Fibroblast of skin of left quadriceps (primary cell): ENCODE measurements around the gene AQP1.

Experiments used
- DNase-seq, 2 experiments: peaks; one replicate each; pipeline ENCODE4 v3.0.0-alpha.2; 2013; ENCODE audit warnings: low read depth in 2 of 2

Gene AQP1

DNA sequence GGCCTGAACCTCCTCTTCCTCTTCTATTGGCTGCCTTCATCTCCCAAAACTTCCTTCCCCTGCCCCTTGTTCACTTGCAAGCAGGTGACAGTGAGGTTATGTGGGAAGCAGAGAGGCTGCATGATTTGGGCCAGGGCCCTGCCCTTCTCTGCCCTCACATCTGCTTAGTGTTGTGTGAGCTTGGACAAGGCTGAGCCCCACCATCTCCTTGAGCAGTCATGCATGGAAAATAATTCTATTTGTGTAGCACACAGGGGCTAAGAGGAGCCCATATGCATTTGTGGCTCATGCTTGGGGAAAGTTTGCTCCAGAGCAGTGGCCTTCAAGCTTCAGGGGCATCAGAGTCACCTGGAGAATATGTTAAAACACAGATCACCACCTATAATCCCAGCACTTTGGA lies 26.8 kb upstream of the AQP1 start:
- DNase-seq, result no peak

DNA sequence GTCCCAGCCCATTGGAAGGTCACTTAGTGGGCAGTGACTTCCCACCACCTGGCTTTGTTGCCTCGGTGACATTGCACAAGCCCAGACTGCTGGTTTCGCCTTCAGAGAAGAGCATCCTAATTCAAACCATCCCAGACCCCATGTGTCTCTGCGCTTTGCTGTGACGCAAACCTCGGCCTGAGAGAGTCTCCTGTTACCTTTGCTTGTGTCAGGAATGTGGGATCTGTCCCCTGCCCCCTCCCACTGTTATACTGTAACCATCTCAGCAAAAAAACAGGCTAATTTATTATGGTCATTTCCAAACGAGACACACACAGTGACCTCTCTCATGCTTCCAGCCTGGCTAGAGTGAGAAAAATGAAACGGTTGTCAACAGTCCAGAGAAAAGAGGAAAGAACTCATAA lies 25.0 kb upstream of the AQP1 start:
- DNase-seq, result peak; percentile 60 to 62

DNA sequence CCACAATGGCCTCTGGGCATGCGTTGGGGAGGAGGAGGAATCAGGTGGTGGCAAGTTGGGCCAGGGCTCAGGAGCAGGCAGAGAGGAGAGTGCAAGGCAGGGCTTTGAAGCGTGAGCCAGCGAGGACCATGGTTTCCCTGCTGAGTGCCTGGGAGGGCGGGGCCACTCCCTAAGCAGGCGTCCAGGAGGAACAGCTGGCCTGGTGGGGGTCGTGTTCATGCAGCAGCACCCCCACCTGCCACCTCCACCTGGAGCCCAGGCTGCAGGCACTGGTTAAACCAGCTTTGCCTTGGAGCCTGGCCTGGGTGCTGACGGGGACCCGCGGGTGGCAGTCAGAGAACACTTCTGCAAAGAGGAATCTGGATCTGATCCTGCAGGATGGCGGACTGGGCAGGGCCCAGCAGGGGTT lies 24.2 kb upstream of the AQP1 start:
- no peak for DNase-seq

DNA sequence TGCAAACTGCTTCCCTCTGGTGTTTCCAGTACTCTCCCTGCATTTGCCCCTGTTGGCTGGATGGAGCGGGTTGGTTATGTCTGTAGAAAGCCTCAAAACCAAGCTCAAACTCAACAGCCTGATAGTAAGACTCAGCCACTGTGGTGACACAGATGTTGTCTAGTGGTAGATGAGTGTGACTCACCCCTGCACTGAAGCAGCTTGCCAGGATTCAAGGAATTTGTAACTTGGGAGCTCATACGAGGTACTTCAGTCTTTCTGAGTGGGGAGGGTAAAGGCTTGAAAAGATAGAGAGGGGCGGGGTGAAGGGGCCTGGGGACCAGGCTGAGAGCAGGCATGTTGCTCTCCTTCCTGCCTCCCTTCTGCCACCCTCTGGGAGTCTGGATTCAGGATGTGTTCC lies 22.9 kb upstream of the AQP1 start:
- peak; percentile 86 to 90 for DNase-seq

DNA sequence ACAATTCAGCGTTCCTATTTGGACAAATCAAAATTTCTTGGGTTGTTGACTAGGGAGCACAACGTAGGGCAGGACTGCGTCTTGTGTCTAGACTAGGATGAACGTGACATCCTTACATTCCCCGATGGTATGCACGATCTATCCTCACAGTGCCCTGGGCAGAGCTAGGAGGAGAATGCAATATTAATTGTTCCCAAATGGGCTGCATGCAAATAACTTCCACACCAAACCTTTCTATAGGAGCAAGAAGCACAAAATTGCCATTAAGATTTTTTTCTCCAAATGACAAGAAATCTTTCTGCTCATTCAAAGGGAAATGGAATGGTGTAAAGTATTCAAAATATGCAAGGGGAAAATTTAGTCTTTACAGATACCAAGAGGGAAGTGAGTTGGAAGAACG lies 21.4 kb upstream of the AQP1 start:
- DNase-seq, result peak in 1 of 2 experiments; percentile 6

DNA sequence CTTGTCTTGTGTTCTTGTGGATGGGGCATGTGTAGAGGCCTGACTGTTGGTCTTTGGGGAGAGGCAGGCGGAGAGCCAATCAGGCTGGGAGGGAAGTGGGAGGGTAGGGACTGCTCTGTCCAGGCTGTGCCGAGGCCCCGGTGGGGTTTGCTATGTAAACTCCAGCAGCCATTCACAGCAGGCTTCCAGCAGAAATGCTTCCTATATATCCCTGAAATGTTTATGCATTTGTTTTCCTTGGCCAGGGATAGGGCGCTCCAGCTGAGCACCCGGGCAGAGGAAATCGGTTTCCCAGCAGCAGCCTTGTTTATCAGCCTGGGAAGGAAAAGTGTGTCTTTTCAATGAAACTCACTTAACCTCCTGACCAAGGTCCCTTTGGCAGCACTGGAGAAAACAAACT lies 18.3 kb upstream of the AQP1 start:
- no peak for DNase-seq

DNA sequence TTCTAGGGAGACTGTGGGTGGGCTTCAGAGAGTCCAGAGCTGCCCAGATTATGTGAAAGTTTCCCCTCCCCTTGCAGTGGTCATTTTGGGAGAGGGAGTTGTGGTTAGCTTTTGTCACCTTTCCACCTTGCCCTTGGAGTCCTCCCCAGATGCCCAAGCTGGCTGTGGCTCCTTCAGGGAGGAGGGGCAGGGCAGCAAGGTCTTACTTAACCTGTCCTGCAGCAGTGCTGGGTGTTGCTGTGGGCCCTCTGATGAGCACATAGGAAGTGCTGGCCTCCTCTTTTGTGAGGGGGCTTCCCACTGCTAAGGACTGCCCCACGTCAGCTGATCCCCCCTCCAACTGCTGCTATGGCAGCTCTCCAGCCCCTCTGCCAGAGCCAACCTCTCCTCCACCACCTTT lies 17.6 kb upstream of the AQP1 start:
- no peak for DNase-seq

DNA sequence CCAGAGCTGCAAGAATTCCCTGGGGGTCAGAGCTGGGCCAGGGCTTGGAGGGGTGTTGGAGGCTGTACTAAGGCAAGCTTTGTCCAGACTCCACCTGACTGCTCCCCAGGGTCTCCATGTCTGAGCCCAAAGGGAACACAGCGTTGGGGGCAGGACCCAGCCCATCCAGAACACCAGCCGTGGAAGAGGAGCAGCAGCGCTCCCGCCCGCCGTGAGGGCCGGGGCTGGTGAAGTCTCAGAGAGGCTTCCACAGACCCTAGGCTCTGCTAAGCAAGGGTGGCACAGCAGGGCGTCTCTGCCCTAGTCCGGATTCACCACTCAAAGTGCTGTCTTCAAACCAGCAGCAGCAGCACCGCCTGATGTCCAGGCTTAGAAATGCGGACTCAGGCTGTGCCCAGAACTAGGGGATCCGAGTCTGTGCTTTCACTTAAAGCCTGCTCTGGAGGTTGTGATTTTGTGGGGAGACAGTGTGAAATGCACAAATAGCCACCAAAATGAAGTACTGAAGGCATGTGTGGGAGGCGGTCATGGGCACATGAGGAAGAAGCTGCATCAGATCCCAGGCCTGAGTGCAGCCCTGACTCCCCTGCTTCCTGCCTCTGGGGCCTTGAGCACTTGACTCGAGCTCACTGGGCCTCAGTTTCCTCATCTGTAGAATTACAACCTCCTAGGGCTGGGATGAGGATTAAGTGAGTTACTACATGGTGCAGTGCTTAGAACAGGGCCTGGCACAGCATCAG lies 16.6 kb upstream of the AQP1 start:
- no peak for DNase-seq

DNA sequence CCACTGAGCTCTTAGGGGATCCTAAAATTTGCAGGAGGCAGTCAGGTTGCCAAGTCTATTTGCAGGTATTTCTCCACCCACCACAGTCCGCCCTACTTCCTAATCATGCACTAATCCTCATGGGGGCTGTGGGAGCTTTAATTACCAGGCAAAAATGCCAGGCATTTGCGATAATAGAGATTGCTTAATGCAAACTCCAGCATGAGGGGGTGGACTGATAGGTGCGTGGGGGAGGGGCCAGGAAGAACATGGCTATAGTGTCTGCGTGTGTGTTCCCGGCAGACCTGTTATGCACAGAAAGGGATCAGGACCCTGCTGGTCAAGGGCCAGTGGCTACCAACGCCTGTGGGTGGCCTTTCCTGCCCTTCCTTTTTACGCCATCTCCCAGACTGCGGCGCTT lies 15.6 kb upstream of the AQP1 start:
- peak in 1 of 2 experiments; percentile 33 for DNase-seq

DNA sequence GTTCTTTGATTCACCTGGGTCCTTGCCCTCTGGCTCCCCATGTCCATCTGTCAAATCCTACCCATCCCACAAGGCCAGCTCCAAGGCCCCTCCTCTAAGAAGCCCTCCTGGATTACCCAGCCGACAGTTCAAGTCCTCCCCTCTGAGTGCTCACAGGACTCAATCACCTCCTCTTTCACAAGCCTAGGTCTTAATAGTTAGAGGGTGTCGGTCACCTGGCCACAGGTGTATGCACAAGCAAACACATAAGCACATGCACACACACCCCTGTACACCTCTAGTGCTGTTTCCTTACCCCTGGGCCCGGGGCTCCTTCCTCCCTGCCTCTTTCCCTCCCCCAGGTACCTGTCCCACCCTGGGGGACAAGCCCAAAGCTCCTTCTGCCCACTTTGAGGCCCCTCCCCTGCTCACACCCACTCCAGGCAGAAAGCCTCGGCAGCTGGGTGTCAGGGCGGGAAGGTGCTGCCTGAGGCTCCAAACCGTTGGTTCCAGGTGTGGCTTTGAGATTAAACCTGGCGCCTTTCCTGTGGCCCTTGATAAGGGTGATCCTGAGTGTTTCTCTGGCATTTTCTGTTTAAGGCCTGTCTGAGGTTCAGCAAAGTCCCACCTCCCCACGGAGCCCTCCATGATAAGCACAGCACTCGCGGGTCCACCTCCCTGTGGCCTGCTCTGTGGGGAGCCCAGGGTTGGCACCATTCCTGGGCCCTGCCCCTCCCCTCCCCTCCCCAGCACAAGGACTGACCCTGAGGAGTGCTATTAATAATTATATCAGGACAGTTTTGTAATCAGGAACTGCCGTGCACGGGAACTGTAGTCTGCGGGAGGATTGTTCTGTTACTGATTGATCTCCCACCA lies 14.6 kb upstream of the AQP1 start:
- DNase-seq, result no peak

DNA sequence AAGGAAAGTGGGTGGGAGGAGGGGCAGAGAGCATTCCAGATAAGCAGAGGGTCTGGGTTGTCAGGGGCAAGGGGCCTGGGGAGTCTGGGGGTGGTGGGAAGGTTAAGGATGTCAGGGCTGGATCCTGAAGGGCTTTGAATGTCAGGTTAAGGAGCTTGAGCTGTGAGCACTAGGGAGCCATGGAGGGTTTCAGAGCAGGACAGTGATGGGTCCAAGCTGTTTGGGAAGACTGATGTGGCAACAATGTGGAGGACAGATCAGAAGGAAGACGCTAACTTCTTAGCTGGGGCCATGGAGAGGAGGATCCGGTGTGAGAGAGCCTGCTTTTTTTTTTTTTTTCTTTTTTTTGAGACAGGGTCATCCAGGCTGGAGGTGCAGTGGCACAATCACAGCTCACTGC lies 13.9 kb upstream of the AQP1 start:
- DNase-seq, result no peak

DNA sequence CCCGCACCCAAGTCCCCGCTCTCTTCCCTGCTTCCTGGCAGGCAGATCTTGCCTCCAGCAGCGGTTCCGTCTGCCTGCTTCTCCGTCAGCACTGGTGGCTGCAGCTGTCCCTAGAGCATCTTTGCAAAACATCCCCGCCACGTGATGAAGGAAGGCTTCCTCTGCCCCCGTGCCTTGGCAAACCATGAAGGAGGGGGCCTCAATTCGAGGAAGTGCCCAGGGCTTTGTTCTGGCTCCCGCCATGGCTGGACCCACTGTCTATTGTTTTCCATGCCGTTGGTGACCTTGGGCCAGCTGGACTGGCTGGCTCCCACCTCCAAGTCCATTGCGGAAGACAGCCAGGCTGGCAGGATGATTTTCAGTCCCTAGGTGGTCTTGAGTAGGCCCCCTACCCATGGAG lies 13.2 kb upstream of the AQP1 start:
- DNase-seq, result no peak

DNA sequence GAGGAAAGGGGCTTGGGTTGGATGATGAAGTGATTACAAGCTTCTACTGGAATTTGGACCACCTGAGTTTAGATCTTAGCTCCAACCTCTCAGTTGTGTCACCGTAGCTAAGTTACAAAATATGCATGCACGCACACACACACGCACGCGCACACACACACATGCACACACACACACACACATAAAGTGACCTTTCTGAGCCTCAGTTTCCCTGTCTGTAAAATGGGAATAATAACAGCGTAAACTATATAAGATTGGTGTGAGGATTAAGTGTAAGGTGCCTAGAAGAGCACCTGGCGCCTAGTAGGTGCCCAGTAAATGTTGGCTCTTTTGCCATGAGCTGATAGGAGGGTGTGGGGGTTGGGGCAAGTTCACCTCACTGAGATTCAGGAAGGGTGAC lies 12.6 kb upstream of the AQP1 start:
- DNase-seq, result no peak

DNA sequence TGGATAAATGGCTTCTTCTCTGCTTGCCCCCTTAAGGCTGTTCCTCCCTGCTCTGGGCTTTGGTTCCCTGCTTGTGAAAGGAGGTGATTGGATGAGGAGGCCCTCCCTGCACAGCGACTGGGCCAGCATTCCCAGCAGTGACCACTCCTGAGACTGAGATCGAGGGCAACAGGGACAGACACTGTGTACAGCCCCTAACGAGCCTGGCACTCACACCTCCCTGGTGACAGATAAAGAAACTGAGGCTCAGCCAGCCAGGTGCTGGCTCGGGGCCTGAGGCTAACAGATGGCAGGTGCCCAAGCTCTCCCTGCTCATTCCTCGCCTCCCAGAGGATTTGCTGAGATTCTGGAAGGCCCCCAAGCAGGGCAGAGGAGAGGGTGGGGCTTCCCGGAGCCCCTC lies 12.0 kb upstream of the AQP1 start:
- DNase-seq, result no peak

DNA sequence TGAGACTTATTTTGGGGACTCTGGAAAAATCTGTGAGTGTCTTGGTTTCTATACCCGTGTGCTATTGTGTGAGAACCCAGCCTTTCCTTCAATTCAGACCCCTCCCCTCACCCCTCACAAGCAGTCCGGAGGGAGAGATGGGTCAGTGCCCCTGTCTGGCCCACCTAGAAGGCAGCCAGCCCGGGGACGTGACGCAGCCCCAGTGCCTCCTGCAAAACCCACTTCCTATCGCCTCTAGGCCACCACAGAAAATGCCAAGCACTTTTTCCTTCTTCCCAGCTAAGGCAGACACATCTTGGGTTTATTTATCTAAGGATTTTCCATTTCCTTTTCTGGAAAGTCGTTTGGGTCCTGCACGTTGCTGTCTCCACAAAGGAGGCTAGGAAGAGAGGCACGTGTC lies 11.6 kb upstream of the AQP1 start:
- DNase-seq, result no peak

DNA sequence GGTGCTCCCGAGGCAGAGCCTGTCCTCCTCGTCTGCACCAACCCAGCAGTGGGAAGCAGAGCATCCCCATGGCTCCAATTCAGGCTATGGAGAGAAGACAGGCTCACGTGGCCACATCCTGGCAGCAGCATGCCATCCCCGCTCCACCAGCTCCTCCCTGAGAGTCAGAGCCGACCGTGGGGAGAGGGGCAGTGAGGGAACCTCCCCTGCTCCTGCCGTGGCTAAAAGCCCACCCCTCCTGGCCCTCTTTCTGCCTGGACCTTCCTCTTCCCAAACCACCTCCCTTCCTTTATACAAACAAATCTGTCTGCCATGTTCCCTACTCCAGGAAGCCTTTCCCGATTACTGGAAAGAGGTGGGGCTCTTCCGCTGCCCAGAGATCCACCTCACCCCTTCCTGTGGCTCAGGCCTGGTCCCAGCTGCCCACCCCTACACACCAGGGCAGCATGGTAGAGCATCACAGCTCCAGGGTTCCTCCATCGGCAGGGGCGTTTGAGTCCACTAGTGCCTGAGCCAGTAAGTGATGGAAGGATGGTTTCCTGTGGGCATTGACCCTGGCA lies 10.8 kb upstream of the AQP1 start:
- no peak for DNase-seq

DNA sequence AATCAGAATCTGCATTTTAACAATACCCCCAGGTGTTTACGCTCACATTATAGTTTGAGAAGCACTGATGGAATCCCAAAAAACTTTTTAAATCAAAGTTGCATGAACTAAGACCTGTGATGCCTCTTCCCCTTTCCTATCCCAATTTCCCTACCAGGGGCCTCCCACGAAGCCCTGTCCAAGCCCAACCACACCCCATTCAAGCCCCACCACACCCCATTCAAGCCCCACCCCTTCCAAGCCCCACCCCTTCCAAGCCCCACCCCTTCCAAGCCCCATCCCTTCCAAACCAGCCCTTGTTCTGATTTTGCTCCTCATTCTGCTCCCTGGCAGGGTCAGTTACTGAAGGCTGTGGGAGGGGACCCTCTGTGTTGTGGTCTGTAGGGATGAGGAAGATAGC lies 9.8 kb upstream of the AQP1 start:
- no peak for DNase-seq

DNA sequence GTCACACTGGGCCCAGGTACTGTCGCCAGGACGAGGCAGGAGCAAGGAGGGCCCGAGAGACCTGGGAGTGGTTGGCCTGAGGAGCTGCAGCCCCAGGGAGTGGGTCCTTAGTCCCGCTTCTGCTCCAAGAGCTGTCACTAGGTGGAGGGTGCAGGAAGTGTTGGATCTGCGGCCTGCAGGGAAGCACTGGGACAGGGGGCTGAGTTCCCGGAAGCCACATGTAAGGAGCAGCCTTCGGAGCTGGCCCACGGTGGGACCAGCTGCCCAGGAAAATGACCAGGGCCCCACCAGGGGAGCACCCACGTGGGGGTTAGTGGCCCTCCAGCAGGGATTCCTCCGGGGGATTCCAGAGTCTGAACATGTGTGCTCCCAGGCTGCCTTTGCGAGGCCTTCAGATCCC lies 9.2 kb upstream of the AQP1 start:
- DNase-seq, result no peak

DNA sequence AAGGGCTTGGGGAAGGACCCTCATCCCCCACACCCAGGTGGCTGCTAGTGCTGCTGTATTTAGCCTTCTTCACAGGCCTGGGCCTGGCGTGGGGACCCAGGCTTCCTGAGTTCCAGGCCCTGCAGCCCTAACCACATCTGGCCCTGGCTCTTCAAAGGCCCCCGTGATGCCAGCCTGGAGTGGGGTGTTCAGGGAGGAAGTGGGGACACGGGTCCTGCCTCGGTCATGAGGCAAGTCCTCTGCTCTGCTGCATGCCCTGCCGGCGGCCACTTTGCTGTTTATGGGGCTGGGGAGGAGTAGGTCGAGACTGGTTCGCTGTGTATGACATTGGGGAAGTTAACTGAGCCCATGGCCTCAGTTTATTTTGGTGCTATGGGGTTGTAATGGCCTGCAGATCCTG lies 8.5 kb upstream of the AQP1 start:
- DNase-seq, result no peak

DNA sequence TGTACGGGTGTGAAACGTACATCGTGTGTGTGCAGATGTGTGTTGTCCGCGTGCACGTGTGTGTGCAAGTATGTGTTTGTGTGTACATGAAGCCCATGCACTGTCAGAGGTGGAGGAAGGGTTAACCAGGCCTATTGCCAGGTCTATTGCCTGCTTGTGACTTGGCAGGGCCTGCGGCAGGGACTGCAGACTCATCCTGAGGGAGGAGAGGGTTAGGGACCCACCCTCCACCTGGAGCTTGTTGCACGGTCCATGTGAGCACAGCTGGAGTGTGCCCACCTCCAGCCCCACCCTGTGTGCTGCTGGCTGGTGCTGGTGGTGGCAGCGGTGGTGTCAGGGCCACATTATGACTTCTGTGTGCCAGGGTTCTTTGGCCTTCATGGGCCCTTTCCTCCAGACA lies 7.1 kb upstream of the AQP1 start:
- no peak for DNase-seq

DNA sequence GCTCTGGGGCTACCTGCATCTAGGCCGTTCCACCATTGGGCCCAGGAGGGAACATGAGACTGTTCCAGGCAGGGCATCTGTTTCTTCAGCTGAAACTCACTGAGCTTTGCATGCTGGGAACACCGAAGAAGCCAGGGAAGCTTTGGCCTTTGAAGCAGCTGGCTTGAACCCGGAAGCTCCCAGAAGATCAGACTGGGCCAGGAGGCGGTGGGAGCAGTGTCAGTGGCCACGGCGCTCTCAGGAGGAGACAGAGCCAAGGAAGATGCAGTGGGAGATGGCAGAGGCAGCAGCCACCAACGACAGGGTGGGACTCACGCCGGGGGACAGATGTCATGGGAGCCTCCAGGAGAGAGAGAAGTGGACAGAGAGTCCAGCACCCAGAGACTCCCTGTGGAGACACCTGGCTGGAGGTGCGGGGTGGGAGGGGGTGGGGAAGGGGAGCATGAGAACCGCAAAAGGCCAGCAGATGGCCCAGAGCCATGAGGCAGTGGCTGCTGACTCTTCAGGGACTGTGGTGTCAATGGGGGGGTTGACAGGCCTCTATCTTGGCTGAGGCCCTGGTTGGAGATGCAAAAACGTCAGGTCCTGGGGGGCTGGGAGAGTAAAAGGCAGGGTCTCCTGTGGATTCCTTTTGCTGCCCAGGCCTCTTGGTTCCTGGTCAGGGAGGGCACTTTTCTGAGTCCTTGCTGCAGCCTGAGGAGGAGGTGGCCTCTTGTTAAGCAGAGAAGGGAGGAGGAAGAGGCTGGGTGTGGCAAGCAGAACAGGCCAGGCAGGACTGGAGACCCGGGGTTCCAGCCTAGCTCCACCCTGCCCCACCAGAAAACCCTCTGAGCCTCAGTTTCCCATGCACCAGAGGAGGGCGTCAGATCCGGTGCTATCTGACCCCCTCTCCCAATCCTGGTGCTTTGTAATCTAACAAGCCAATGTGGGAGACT lies 6.3 kb upstream of the AQP1 start:
- no peak for DNase-seq

DNA sequence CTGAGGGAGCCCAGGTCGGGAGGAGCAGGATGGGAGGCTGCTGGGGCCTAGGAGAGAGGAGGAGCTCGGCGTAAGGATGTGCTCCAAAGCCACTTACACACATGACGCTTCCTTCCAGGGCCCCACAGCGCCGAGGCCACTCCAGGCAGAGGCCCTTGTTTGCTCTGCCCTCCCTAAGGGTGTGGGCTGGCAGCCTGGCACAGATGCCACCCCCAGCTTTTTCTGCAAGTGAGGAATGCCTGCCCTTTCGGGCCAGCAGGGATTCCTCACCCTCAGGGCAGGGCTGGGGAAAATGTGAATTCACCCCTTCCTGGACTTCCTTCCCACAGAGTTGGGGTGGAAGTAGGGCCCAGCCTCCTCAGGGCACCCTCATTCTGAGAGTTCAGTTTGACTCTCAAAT lies 5.6 kb upstream of the AQP1 start:
- no peak for DNase-seq
